Neuron (in vitro differentiated cells): ENCODE measurements around the gene MMD.

Source experiments
- H2AFZ ChIP-seq: one replicate; pipeline ENCODE4 v1.6.1; 2013; ENCODE audit warnings: low read depth, mild to moderate bottlenecking, inconsistent platforms, low read length, moderate library complexity
- H3K27me3 ChIP-seq: one replicate; pipeline ENCODE4 v1.6.1; 2013; ENCODE audit warnings: low read length; ENCODE audit not compliant: insufficient read depth
- H3K36me3 ChIP-seq: one replicate; pipeline ENCODE4 v1.6.1; 2013; ENCODE audit warnings: low read length; ENCODE audit not compliant: insufficient read depth
- H3K4me1 ChIP-seq: one replicate; pipeline ENCODE4 v1.6.1; 2013; ENCODE audit warnings: low read length; ENCODE audit not compliant: insufficient read depth
- H3K4me3 ChIP-seq: 2 replicates; pipeline ENCODE4 v1.5.1; 2013; ENCODE audit warnings: mild to moderate bottlenecking, low read length, moderate library complexity
- H3K9me3 ChIP-seq: one replicate; pipeline ENCODE4 v1.6.1; 2013; ENCODE audit warnings: low read length

The MMD gene

DNA sequence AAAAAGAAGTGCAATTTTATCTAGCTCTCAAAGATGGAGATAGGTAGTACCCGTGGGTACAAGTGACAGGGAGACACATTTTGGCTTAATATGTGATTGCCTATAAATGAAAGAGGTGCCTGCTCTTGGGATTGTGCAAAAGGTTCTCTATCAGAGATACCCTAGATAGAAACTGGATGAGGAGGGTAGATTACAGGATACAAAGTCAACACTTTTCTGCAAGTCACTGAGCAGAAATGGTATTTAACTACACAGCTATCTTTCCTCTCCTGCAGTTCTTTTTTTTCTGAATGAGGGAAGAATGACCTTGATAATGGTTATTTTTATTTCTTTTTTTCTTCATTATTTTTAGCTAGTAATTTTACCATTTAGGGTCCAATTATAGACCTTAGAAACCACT is 67.6 kb downstream of the MMD start:
- H3K4me1 ChIP-seq: no peaks in the 10 kb centered on the region
- no peaks in the 10 kb centered on the region for H3K27me3 ChIP-seq
- no peaks in the 10 kb centered on the region for H3K9me3 ChIP-seq
- H2AFZ ChIP-seq: no peak overlapping the region
- H3K4me3 ChIP-seq: no peak overlapping the region
- H3K36me3 ChIP-seq: no peaks in the 10 kb centered on the region

DNA sequence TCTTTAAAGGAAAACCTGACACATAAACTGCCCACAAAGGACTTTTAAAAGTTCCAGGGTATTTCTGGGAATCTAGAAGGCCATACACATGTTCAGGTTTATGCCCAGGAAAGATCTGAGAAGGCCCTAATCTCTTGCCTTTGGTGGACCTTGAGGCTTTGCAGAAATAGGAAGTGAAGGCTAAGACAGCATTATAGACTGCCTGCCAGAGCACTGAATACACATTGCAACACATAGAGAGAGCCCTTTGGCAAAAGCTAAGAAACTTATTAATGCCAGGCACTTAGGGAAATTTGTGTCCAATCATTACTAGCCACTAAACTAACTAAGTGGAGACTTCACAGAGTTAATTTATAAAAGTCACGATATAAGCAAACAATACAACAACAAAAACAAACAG is 70.4 kb downstream of the MMD start:
- peaks cover 3% of the 10 kb centered on the region for H3K9me3 ChIP-seq
- H3K4me1 ChIP-seq: no peaks in the 10 kb centered on the region
- H2AFZ ChIP-seq: no peak overlapping the region
- H3K4me3 ChIP-seq: no peak overlapping the region
- H3K27me3 ChIP-seq: peaks cover 3% of the 10 kb centered on the region
- no peaks in the 10 kb centered on the region for H3K36me3 ChIP-seq

- Histone ChIP-seq H3K36me3 (no peaks in the 10 kb centered on the region), H2AFZ (no peak overlapping the region), H3K27me3 (peaks cover 3% of the 10 kb centered on the region), H3K4me3 (no peak overlapping the region), H3K4me1 (no peaks in the 10 kb centered on the region), H3K9me3 (peaks cover 3% of the 10 kb centered on the region)
Measured at GRCh38 chr17:55350825-55351205, 70.8 kb downstream of the MMD start.

GRCh38 chr17:55348749-55349354 is 72.8 kb downstream of the MMD start:
- no peaks in the 10 kb centered on the region for H3K36me3 ChIP-seq
- peaks cover 3% of the 10 kb centered on the region for H3K9me3 ChIP-seq
- H3K4me1 ChIP-seq: no peaks in the 10 kb centered on the region
- no peak overlapping the region for H2AFZ ChIP-seq
- peaks cover 3% of the 10 kb centered on the region for H3K27me3 ChIP-seq
- no peak overlapping the region for H3K4me3 ChIP-seq

DNA sequence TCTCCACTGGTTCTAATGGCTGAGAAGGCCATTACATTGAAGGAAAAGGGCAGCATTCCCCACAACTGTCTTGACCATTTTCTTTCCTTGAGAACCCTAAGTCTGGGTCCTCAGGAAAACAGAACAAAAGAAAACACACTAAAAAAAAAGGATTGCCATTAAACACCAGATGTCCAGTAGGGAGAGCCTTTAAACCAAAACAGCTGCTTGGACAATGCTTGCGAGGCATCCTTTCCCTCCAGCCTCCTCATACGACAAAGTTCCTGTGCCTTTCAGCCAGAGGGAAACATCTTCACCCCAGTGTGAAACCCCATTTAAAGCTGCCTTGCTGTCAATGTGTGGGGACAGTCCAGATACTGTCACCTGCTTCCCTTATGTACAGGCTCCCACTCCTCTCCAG is 74.3 kb downstream of the MMD start:
- H3K27me3 ChIP-seq: peaks cover 3% of the 10 kb centered on the region
- no peak overlapping the region for H2AFZ ChIP-seq
- no peaks in the 10 kb centered on the region for H3K36me3 ChIP-seq
- H3K4me1 ChIP-seq: no peaks in the 10 kb centered on the region
- no peak overlapping the region for H3K4me3 ChIP-seq
- H3K9me3 ChIP-seq: peaks cover 3% of the 10 kb centered on the region

DNA sequence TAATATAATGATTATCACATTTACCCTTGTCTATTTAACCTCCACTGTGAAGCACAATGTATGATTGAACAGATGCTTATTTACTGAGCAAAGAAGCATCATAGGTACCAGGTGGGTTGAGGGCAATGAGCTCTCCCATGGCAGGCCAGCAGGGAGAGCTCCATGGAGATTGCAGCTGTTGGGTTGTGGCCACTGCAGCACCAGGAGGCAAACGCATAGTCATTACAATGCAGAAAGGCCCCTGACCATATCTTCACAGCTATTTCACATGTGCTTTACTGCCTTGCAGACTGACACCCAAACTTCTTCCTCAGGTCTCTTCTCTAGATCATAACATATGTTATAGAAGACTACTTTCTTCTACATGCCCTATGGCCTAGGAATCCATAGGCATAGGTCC is 75.0 kb downstream of the MMD start:
- Histone ChIP-seq H3K36me3 (no peaks in the 10 kb centered on the region), H2AFZ (no peak overlapping the region)

GRCh38 chr17:55345132-55345531 is 76.5 kb downstream of the MMD start:
- Histone ChIP-seq H3K4me3 (no peak overlapping the region), H2AFZ (no peak overlapping the region), H3K36me3 (no peaks in the 10 kb centered on the region), H3K4me1 (no peaks in the 10 kb centered on the region), H3K9me3 (peaks cover 3% of the 10 kb centered on the region), H3K27me3 (peaks cover 3% of the 10 kb centered on the region)

More for the DNA sequence above, 75.0 kb downstream of the MMD start:
- Histone ChIP-seq H3K4me3 (no peak overlapping the region), H3K4me1 (no peaks in the 10 kb centered on the region), H3K27me3 (peaks cover 3% of the 10 kb centered on the region), H3K9me3 (peaks cover 3% of the 10 kb centered on the region)

DNA sequence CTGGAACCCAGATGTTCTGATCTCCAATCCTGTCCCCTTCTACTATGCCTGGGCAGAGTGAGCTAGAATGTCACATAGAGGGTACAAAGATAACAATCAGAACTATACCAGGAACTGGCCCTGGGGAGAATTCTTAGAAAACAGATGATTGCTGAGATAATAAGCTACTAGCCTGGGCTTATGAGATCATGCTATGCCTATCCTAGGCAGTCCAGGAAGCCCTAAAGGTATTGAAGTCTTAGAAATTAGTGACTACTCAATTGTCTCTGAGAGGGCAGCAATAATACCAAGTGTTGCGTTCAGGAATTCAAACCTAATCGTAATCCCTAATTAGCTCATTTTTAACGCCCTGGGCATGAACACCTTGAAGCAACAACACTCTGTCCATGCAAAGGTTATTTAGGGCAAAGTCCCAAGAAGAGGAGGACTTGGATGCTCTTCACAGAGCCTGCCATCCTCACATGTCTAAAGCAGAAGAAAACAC is 77.1 kb downstream of the MMD start:
- H3K36me3 ChIP-seq: no peaks in the 10 kb centered on the region
- peaks cover 3% of the 10 kb centered on the region for H3K9me3 ChIP-seq
- no peaks in the 10 kb centered on the region for H3K4me1 ChIP-seq
- no peak overlapping the region for H3K4me3 ChIP-seq
- H3K27me3 ChIP-seq: peaks cover 7% of the 10 kb centered on the region
- H2AFZ ChIP-seq: no peak overlapping the region

GRCh38 chr17:55343900-55344513 is 77.6 kb downstream of the MMD start:
- Histone ChIP-seq H3K36me3 (no peaks in the 10 kb centered on the region), H2AFZ (no peak overlapping the region), H3K4me1 (no peaks in the 10 kb centered on the region), H3K9me3 (peaks cover 3% of the 10 kb centered on the region), H3K4me3 (no peak overlapping the region), H3K27me3 (peaks cover 12% of the 10 kb centered on the region)

- no peak overlapping the region for H3K4me3 ChIP-seq
- peaks cover 12% of the 10 kb centered on the region for H3K27me3 ChIP-seq
- peaks cover 3% of the 10 kb centered on the region for H3K9me3 ChIP-seq
- no peaks in the 10 kb centered on the region for H3K36me3 ChIP-seq
- no peaks in the 10 kb centered on the region for H3K4me1 ChIP-seq
- H2AFZ ChIP-seq: no peak overlapping the region
Measured at GRCh38 chr17:55342800-55343585, 78.6 kb downstream of the MMD start.
